NCI-H146 (cell line): ENCODE data around the gene RBPJL.
A peak's percentile ranks its signal among the peaks of the same experiment; 100 is the strongest.

ENCODE experiments used
- DNase-seq: peaks from one replicate; lab custom pipeline; 2025; lab: John Stamatoyannopoulos, UW

The RBPJL gene

GRCh38 chr20:45293041-45294002 is 13.3 kb upstream of the RBPJL start:
- DNase-seq, result peak; percentile 74

GRCh38 chr20:45294003-45294368 is 12.7 kb upstream of the RBPJL start:
- no peak for DNase-seq

GRCh38 chr20:45294659-45295058 is 12.0 kb upstream of the RBPJL start:
- DNase-seq, result no peak

GRCh38 chr20:45297786-45298497 is 8.7 kb upstream of the RBPJL start:
- DNase-seq, result no peak

- DNase-seq, result no peak
Measured at GRCh38 chr20:45299786-45300185, 6.9 kb upstream of the RBPJL start.

GRCh38 chr20:45300961-45301360 is 5.7 kb upstream of the RBPJL start:
- peak; percentile 68 for DNase-seq

- no peak for DNase-seq
Measured at GRCh38 chr20:45301824-45302271, 4.8 kb upstream of the RBPJL start.

- DNase-seq, result no peak
Measured at GRCh38 chr20:45303586-45304463, 2.8 kb upstream of the RBPJL start.

GRCh38 chr20:45304464-45304999 is 2.1 kb upstream of the RBPJL start:
- no peak for DNase-seq

GRCh38 chr20:45305262-45305661 is 1.4 kb upstream of the RBPJL start:
- no peak for DNase-seq

GRCh38 chr20:45307076-45307640 is 518 bp downstream of the RBPJL start:
- DNase-seq, result no peak

GRCh38 chr20:45308117-45308778 is 1.6 kb downstream of the RBPJL start, which contains the start of gene MATN4:
Gene MATN4 (minus strand): TSS chr20:45308299. CDS start chr20:45305582, 2,717 bp downstream.
- DNase-seq, result peak; percentile 20

GRCh38 chr20:45309075-45309474 is 2.4 kb downstream of the RBPJL start:
- DNase-seq, result no peak

GRCh38 chr20:45311589-45312211 is 5.1 kb downstream of the RBPJL start:
- DNase-seq, result peak; percentile 67

- DNase-seq, result no peak
Measured at GRCh38 chr20:45312241-45312640, 5.6 kb downstream of the RBPJL start.

- DNase-seq, result no peak
Measured at GRCh38 chr20:45313065-45313695, 6.5 kb downstream of the RBPJL start.

- DNase-seq, result no peak
Measured at GRCh38 chr20:45313943-45314342, 7.3 kb downstream of the RBPJL start.

GRCh38 chr20:45315672-45316071 is 9.0 kb downstream of the RBPJL start:
- DNase-seq, result no peak

- DNase-seq, result no peak
Measured at GRCh38 chr20:45316150-45317080, 9.8 kb downstream of the RBPJL start.
